H1 (cell line): Measurements from ENCODE around the gene PDK1. TPM values are rescaled to one million over a fixed set of nuclear protein-coding genes. Genes with fewer than 3 reads are reported as not detected.

Source experiments
- CTCF ChIP-seq, 3 experiments: IDR thresholded peaks; 1 replicate in 2 of 3; 2 replicates in 1 of 3; pipeline versions ENCODE4 v1.5.1 to v1.6.1; 2011; ENCODE audit warnings: low read length in 3 of 3, mild to moderate bottlenecking in 3 of 3, inconsistent platforms in 2 of 3, low read depth in 1 of 3, moderate library complexity in 1 of 3; ENCODE audit not compliant: insufficient read depth in 1 of 3; ENCODE audit errors: control extremely low read depth in 1 of 3
- TAF1 ChIP-seq: IDR thresholded peaks from 2 replicates; pipeline ENCODE4 v1.6.1; 2011; ENCODE audit warnings: mild to moderate bottlenecking, low read depth, low read length
- polyA plus RNA-seq, 7 experiments: library from polyadenylated mRNA; depleted of rRNA in 3 of 7; stranded (reverse) in 5 of 7; unstranded in 2 of 7; fragments of >200 nt in 5 of 7; fragments of 200-250 nt in 2 of 7; gene quantifications; 1 replicate in 5 of 7; 2 replicates in 1 of 7; 4 replicates in 1 of 7; pipeline versions ENCODE4 v1.2.1 to v1.2.3, GENCODE V29; 2011 to 2013; ENCODE audit warnings: missing spikeins in 2 of 7, mixed read lengths in 2 of 7
- total RNA-seq: library from RNA; stranded (reverse); fragmentation: NEBNext Ultra II Directional; extraction: Animal tissue kit (Norgen Biotek cat#: 25700); gene quantifications from 2 replicates; pipeline ENCODE4 v1.2.1, GENCODE V29; 2021

Gene PDK1
- total and polyA plus RNA-seq, 2 of the 8 experiments (the other 6 are each of a cell fraction or from before 2014, with no cell fraction given) = 18.2 to 21.9 TPM

GRCh38 chr2:172545408-172546075 is 10.3 kb upstream of the PDK1 start (continued):
- no peak for TF ChIP-seq CTCF (IDR thresholded peaks at IDR 0.05; ENCODE audit: control extremely low read depth in 1 of 3, insufficient read depth in 1 of 3, low read depth in 1 of 3, low read length in 3 of 3)
- TF ChIP-seq TAF1 = no peak
